RWPE2 (cell line): ENCODE results near the gene KCNJ5.
A peak's percentile ranks its signal among the peaks of the same experiment; 100 is the strongest.

Source experiments
- ATAC-seq: fragments of 200-7000 bp; cut with Tn5 transposase; 3 replicates; pipeline ENCODE4 v1.9.1; 2021; ENCODE audit warnings: low read depth
- DNase-seq: peaks from one replicate; pipeline ENCODE4 v3.0.0-alpha.2; 2020; ENCODE audit warnings: low spot score
- H3K27ac ChIP-seq: fragments of 450-650 bp; 2 replicates; pipeline ENCODE4 v1.5.1; 2017; ENCODE audit warnings: mild to moderate bottlenecking; ENCODE audit not compliant: poor library complexity, severe bottlenecking
- H3K27me3 ChIP-seq: fragments of 250-450 bp; sonication (Bioruptor Pico); 2 replicates; pipeline ENCODE4 v1.5.1; 2021; ENCODE audit warnings: mild to moderate bottlenecking, moderate library complexity; ENCODE audit not compliant: insufficient read depth, poor library complexity, severe bottlenecking
- H3K36me3 ChIP-seq: fragments of 250-450 bp; sonication (Bioruptor Pico); 2 replicates; pipeline ENCODE4 v1.5.1; 2020; ENCODE audit warnings: low read depth, mild to moderate bottlenecking, moderate library complexity
- H3K4me1 ChIP-seq: fragments of 250-450 bp; sonication (Bioruptor Pico); 2 replicates; pipeline ENCODE4 v1.5.1; 2021; ENCODE audit warnings: mild to moderate bottlenecking, moderate library complexity; ENCODE audit not compliant: insufficient read depth, poor library complexity, severe bottlenecking
- H3K4me3 ChIP-seq: fragments of 250-450 bp; sonication (Bioruptor Pico); 2 replicates; pipeline ENCODE4 v1.5.1; 2021; ENCODE audit warnings: mild to moderate bottlenecking, moderate library complexity; ENCODE audit not compliant: severe bottlenecking
- H3K9me3 ChIP-seq: fragments of 250-450 bp; sonication (Bioruptor Pico); 2 replicates; pipeline ENCODE4 v1.5.1; 2021; ENCODE audit warnings: mild to moderate bottlenecking, moderate library complexity; ENCODE audit not compliant: severe bottlenecking
- CTCF ChIP-seq: fragments of 450-650 bp; IDR thresholded peaks from one replicate; pipeline ENCODE4 v1.5.1; 2017; ENCODE audit warnings: mild to moderate bottlenecking, moderate library complexity; ENCODE audit not compliant: poor library complexity, severe bottlenecking

KCNJ5 gene

DNA sequence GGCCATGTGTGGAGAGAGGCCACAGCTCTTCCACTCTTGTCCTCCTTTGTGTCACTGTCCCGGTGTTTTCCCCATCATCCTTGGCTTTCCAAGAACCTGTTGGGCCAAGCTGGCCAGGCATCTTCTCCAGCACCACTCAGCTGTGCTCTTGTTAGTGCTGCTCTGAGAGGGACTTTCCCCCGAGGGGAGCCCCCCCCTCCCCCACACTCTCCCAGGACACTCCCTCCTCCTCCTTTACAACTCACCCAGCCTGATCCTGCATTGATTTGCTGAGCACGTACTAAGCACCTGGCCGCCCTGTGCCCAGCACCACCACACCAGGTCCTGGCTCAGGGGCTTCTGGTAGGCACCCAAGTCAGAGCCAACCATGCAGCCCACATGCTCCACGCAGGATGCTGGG lies 38.3 kb downstream of the KCNJ5 start:
- no peak for TF ChIP-seq CTCF
- DNase-seq (no peak), ATAC-seq (no peak)
- Histone ChIP-seq H3K27ac (no peak overlapping the region), H3K27me3 (no peaks in the 10 kb centered on the region), H3K9me3 (no peaks in the 10 kb centered on the region), H3K4me1 (no peaks in the 10 kb centered on the region), H3K4me3 (no peak overlapping the region), H3K36me3 (no peaks in the 10 kb centered on the region)

DNA sequence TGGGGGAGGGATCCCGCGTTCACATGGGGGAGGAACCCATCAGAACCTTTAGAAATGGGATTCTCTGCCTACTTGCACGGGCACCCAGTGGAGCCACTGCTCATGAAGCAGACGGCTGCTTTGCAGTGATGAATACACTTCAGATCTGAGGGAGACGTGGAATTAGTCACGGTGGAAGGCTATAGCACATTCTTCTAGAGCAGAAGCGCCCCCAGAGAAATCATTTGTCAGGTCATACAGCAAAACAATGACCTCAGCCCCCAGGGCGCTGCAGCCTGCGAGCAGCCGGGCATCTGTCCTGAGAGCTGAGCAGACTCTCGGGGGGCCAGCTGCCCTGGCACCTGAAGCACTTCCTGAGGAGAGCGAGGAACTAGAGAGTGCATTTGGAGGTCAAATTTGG lies 38.8 kb downstream of the KCNJ5 start:
- no peak overlapping the region for H3K4me3 ChIP-seq
- ATAC-seq (no peak), DNase-seq (no peak)
- no peaks in the 10 kb centered on the region for H3K36me3 ChIP-seq
- TF ChIP-seq CTCF: no peak
- H3K27ac ChIP-seq: no peak overlapping the region
- no peaks in the 10 kb centered on the region for H3K9me3 ChIP-seq
- H3K27me3 ChIP-seq: no peaks in the 10 kb centered on the region
- H3K4me1 ChIP-seq: no peaks in the 10 kb centered on the region

DNA sequence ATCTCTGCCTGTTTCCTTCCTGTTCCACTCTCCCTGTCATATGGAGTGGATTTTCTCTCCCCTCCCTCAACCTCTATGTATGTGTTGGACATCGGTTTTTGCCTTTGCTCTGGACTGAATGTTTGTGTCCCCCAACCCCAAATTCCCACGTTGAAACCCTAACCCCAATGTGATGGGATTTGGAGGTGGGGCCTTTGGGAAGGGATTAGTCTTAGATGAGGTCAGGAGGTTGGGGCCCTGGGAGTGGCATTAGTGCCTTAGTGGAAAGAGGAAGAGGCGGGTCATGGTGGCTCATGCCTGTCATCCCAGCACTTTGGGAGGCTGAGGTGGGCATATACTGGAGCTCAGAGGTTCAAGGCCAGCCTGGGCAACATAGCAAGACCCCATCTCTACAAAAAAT lies 39.9 kb downstream of the KCNJ5 start:
- no peaks in the 10 kb centered on the region for H3K4me1 ChIP-seq

DNA sequence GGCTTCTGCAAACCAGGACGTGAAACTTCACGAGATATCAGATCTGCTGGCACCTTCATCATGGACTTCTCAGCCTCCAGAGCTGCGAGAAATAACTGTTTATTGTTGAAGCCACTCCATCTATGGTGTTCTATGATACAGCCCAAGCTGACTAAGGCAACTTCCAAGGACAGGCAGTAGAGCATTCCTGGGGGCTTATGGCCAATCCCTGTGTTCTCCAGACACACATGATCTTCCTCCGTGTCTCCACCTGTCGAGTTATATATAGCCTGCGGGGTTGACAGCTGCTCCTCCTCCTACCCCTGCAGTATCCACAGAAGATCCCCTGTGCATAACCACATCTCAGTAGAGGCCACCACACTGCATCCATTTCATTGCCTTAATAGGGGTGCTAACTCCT lies 40.5 kb downstream of the KCNJ5 start:
- no peak for TF ChIP-seq CTCF
- Histone ChIP-seq H3K4me3 (no peak overlapping the region), H3K9me3 (no peaks in the 10 kb centered on the region), H3K27ac (no peak overlapping the region), H3K27me3 (no peaks in the 10 kb centered on the region), H3K36me3 (no peaks in the 10 kb centered on the region), H3K4me1 (no peaks in the 10 kb centered on the region)
- ATAC-seq (peak; percentile 82), DNase-seq (no peak)

More for the DNA sequence above, 39.9 kb downstream of the KCNJ5 start:
- H3K36me3 ChIP-seq: no peaks in the 10 kb centered on the region
- no peak for DNase-seq
- no peaks in the 10 kb centered on the region for H3K27me3 ChIP-seq
- ATAC-seq: no peak
- H3K9me3 ChIP-seq: no peaks in the 10 kb centered on the region
- H3K4me3 ChIP-seq: no peak overlapping the region
- H3K27ac ChIP-seq: no peak overlapping the region
- TF ChIP-seq CTCF: no peak

DNA sequence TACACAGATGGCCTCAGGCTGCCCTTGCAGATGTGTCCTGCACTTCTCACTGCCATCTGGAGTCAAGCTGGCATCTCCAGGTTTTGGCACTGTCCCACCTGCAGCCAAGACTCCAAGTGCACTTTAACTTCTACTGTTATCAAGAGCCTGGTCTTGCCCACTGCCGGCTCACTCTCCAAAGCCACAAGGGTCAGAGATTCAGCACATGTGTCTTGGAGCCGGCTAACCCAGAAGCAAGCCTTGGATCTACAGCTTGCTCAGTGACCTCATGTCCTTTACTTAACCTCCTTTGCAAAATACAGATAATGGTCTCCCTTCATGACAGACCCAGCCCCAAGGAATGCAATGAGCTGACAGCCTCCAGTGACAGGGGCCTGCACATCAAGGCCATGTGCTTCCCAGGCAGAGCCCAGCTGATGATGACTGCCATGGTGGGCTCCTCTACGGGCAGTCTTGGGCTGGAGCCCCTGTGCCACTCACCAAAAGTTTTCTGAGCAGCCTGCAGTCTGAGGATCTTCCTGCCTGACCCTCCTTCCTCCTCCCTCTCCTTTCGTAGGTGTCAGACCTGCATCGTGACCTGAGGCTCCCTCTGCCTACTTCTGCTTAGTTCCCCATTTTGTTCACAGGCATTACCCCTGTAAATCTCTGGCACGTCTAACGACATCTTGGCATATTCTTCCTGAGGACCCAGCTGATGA lies 42.5 kb downstream of the KCNJ5 start:
- DNase-seq (no peak), ATAC-seq (no peak)
- H3K4me3 ChIP-seq: no peak overlapping the region
- no peaks in the 10 kb centered on the region for H3K4me1 ChIP-seq
- no peak for TF ChIP-seq CTCF
- no peaks in the 10 kb centered on the region for H3K36me3 ChIP-seq
- H3K27me3 ChIP-seq: no peaks in the 10 kb centered on the region
- no peaks in the 10 kb centered on the region for H3K9me3 ChIP-seq
- H3K27ac ChIP-seq: no peak overlapping the region
